Smooth muscle cell (in vitro differentiated cells): Measurements from ENCODE around the gene GATAD2B. TPM values are rescaled to one million over a fixed set of nuclear protein-coding genes. Genes with fewer than 3 reads are reported as not detected.

ENCODE experiments used
- DNase-seq: peaks from one replicate; lab custom pipeline; 2025; ENCODE audit not compliant: unreplicated experiment; lab: John Stamatoyannopoulos, UW
- H2AFZ ChIP-seq: fragments of 200-600 bp; sonication (generic); 2 replicates; pipeline ENCODE4 v1.6.0; 2016; ENCODE audit warnings: antibody characterized with exemption, low read depth, mild to moderate bottlenecking
- H3F3A ChIP-seq: fragments of 200-600 bp; sonication (generic); 2 replicates; pipeline ENCODE4 v1.6.0; 2017; ENCODE audit warnings: antibody characterized with exemption, low read depth
- H3K27ac ChIP-seq: fragments of 200-600 bp; sonication (generic); 2 replicates; pipeline ENCODE4 v1.5.1; 2016; ENCODE audit warnings: low read depth, mild to moderate bottlenecking
- H3K27me3 ChIP-seq: fragments of 200-600 bp; sonication (generic); 2 replicates; pipeline ENCODE4 v1.6.1; 2016; ENCODE audit warnings: low read depth, mild to moderate bottlenecking
- H3K36me3 ChIP-seq: fragments of 200-600 bp; sonication (generic); 2 replicates; pipeline ENCODE4 v1.5.1; 2016; ENCODE audit warnings: low read depth
- H3K4me1 ChIP-seq: fragments of 200-600 bp; sonication (generic); 2 replicates; pipeline ENCODE4 v1.5.1; 2016; ENCODE audit warnings: low read depth
- H3K4me2 ChIP-seq: fragments of 200-600 bp; sonication (generic); 2 replicates; pipeline ENCODE4 v1.6.0; 2016; ENCODE audit warnings: mild to moderate bottlenecking
- H3K4me3 ChIP-seq: fragments of 200-600 bp; sonication (generic); 2 replicates; pipeline ENCODE4 v1.5.1; 2016; ENCODE audit warnings: mild to moderate bottlenecking
- H3K79me2 ChIP-seq: fragments of 200-600 bp; sonication (generic); 2 replicates; pipeline ENCODE4 v1.6.0; 2016; ENCODE audit warnings: low read depth, mild to moderate bottlenecking
- H3K9ac ChIP-seq: fragments of 200-600 bp; sonication (generic); 2 replicates; pipeline ENCODE4 v1.6.0; 2016; ENCODE audit warnings: low read depth
- H3K9me3 ChIP-seq: fragments of 200-600 bp; sonication (generic); replicated peaks from 2 replicates; pipeline ENCODE4 v1.5.1; 2016; ENCODE audit warnings: low read depth
- H4K20me1 ChIP-seq: fragments of 200-600 bp; sonication (generic); 2 replicates; pipeline ENCODE4 v1.6.0; 2016; ENCODE audit warnings: low read depth
- WGBS: methylation state at CpG from one replicate; pipeline ENCODE4 v1.1.7; 2016; ENCODE audit warnings: low lambda C conversion rate; 5-methylcytosine and 5-hydroxymethylcytosine counted together
- microRNA-seq: library from miRNA; unstranded; fragments of <30 nt; microRNA quantifications from one replicate; pipeline ENCODE4, GENCODE V29; 2016; ENCODE audit warnings: borderline number of aligned reads
- polyA plus RNA-seq: library from polyadenylated mRNA; unstranded; fragments of >200 nt; fragmentation: Nextera tagmentation; extraction: Ambion mirVana; gene quantifications from 2 replicates; pipeline ENCODE4 v1.2.1, GENCODE V29; 2016
- small RNA-seq: library from RNA; depleted of rRNA; stranded (forward); fragments of <200 nt; gene quantifications from one replicate; pipeline ENCODE3, GENCODE V24; 2014
- total RNA-seq: library from RNA; depleted of rRNA; stranded (reverse); fragments of >200 nt; gene quantifications from 2 replicates; pipeline ENCODE4 v1.2.3, GENCODE V29; 2014
- TF ChIP-seq, protein P1 (sequence below): fragments of 200-600 bp; sonication (generic); IDR thresholded peaks from 2 replicates; pipeline ENCODE4 v1.5.1; 2017; ENCODE audit warnings: borderline replicate concordance, mild to moderate bottlenecking, antibody characterized with exemption; ENCODE audit not compliant: insufficient read depth, poor library complexity, severe bottlenecking

GATAD2B gene
- total and polyA plus RNA-seq, 2 experiments from 2014 or later = 7.8 to 24.9 TPM

DNA sequence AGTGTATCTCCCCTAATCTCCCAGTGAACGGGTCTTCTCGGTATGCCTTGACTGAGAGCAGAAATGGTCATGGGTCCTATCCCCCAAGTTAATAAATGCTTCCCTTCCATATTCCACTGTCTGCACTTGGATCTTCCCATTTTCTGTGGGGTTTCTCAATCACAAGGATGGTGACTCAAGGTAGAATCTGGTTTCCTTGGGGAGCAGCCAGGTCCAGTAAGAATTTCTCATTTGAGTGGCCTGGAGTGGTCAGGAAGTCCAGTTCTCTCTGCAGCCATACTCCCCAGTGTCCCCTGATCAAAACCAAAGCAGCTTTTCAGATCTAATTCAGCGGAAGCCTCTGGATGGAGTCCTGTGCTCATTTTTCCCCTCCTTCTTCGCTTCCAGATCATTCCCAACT, 162.3 kb downstream of the GATAD2B start:
- Histone ChIP-seq H3K79me2 (no peaks in the 10 kb centered on the region), H2AFZ (no peak overlapping the region), H3K36me3 (no peaks in the 10 kb centered on the region), H3K9me3 (no peaks in the 10 kb centered on the region), H3K4me1 (no peaks in the 10 kb centered on the region), H4K20me1 (no peaks in the 10 kb centered on the region), H3F3A (no peaks in the 10 kb centered on the region), H3K27me3 (no peaks in the 10 kb centered on the region), H3K4me2 (no peak overlapping the region), H3K9ac (no peak overlapping the region), H3K4me3 (no peak overlapping the region), H3K27ac (no peak overlapping the region)
- WGBS = 97% methylated on average over 4 of the region's 4 CpGs
- TF ChIP-seq, protein P1, sequence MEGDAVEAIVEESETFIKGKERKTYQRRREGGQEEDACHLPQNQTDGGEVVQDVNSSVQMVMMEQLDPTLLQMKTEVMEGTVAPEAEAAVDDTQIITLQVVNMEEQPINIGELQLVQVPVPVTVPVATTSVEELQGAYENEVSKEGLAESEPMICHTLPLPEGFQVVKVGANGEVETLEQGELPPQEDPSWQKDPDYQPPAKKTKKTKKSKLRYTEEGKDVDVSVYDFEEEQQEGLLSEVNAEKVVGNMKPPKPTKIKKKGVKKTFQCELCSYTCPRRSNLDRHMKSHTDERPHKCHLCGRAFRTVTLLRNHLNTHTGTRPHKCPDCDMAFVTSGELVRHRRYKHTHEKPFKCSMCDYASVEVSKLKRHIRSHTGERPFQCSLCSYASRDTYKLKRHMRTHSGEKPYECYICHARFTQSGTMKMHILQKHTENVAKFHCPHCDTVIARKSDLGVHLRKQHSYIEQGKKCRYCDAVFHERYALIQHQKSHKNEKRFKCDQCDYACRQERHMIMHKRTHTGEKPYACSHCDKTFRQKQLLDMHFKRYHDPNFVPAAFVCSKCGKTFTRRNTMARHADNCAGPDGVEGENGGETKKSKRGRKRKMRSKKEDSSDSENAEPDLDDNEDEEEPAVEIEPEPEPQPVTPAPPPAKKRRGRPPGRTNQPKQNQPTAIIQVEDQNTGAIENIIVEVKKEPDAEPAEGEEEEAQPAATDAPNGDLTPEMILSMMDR = no peak
- DNase-seq = no peak

Small RNA genes lying within 50 kb of the gene (microRNA-seq; reads per million reads assigned to microRNA genes)
- gene MIR6737 = not detected

Small RNA genes lying within 50 kb of the gene (small RNA-seq; reads per million reads assigned to genes)
- gene AL831737.1 (0.08 reads per million), gene MIR6737 (not detected), gene RF00019 (not detected)

Other genes with a start within 250 kb of the GATAD2B start
- gene NPR1, start 244.3 kb downstream of the GATAD2B start, total RNA-seq = 0.09 and 0.54 TPM in 2 replicates
- gene NPR1, start 244.3 kb downstream of the GATAD2B start, polyA plus RNA-seq = 0.24 and 0.40 TPM in 2 replicates
- gene INTS3, start 194.9 kb downstream of the GATAD2B start, total RNA-seq = 33.6 and 34.8 TPM in 2 replicates
- gene INTS3, start 194.9 kb downstream of the GATAD2B start, polyA plus RNA-seq = 22.3 and 27.6 TPM in 2 replicates
- 14.8 and 21.3 TPM in 2 replicates for gene SLC27A3, start 147.6 kb downstream of the GATAD2B start, total RNA-seq
- 36.0 and 41.0 TPM in 2 replicates for gene SLC27A3, start 147.6 kb downstream of the GATAD2B start, polyA plus RNA-seq
- gene DENND4B, start 23.7 kb upstream of the GATAD2B start, total RNA-seq = 6.4 and 9.7 TPM in 2 replicates
- 16.3 and 21.1 TPM in 2 replicates for gene DENND4B, start 23.7 kb upstream of the GATAD2B start, polyA plus RNA-seq
- 9.9 and 13.0 TPM in 2 replicates for gene CRTC2, start 35.6 kb upstream of the GATAD2B start, total RNA-seq
- gene CRTC2, start 35.6 kb upstream of the GATAD2B start, polyA plus RNA-seq = 24.6 and 37.7 TPM in 2 replicates
- gene SLC39A1, start 40.6 kb upstream of the GATAD2B start, total RNA-seq = 78.8 and 104 TPM in 2 replicates
- gene SLC39A1, start 40.6 kb upstream of the GATAD2B start, polyA plus RNA-seq = 128 and 143 TPM in 2 replicates
- 13.0 and 14.9 TPM in 2 replicates for gene CREB3L4, start 44.9 kb upstream of the GATAD2B start, total RNA-seq
- gene CREB3L4, start 44.9 kb upstream of the GATAD2B start, polyA plus RNA-seq = 9.0 and 13.2 TPM in 2 replicates
- gene JTB, start 54.7 kb upstream of the GATAD2B start, total RNA-seq = 139 and 150 TPM in 2 replicates
- 157 TPM in 2 replicates for gene JTB, start 54.7 kb upstream of the GATAD2B start, polyA plus RNA-seq
- 41.4 and 48.3 TPM in 2 replicates for gene RAB13, start 63.4 kb upstream of the GATAD2B start, total RNA-seq
- 131 and 144 TPM in 2 replicates for gene RAB13, start 63.4 kb upstream of the GATAD2B start, polyA plus RNA-seq
- gene RPS27, start 67.8 kb upstream of the GATAD2B start, total RNA-seq = 3,456 and 3,702 TPM in 2 replicates
- gene RPS27, start 67.8 kb upstream of the GATAD2B start, polyA plus RNA-seq = 1,522 and 1,642 TPM in 2 replicates
- gene NUP210L, start 232.1 kb upstream of the GATAD2B start, total RNA-seq = 0.90 TPM in 1 of 2 replicates, not detected in the other
- gene NUP210L, start 232.1 kb upstream of the GATAD2B start, polyA plus RNA-seq = 0.15 TPM in 1 of 2 replicates, not detected in the other